NCI-H82 treated with DMSO at 0.1 percent for 48 hours (cell line): ENCODE measurements around the gene WBP1.
"Not testable (repeated sequence)": the region's sequence is repeated elsewhere in the genome, so short reads cannot be mapped to it uniquely, and the experiment has no call there.

Experiments
- DNase-seq: peaks from one replicate; lab custom pipeline; 2025; ENCODE audit not compliant: unreplicated experiment; lab: John Stamatoyannopoulos, UW

Gene WBP1

DNA sequence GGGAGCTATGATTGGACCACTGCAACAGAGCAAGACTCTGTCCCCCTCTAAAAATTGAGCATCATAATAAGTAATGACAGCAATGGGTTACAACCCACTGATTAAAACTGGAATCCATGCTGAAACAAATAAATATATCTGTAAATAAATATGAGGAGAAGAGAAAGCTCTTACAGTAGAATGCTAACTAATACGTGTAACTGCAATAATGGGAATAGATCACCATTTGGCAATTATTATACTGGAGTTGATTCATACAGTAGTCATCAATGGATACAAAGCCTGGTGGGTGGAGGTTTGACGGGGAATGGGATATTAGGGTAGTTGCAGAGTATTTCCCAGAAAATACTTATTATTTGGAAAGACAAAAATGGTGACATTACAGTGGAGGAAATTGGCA is 9.5 kb upstream of the WBP1 start:
- no peak for DNase-seq

DNA sequence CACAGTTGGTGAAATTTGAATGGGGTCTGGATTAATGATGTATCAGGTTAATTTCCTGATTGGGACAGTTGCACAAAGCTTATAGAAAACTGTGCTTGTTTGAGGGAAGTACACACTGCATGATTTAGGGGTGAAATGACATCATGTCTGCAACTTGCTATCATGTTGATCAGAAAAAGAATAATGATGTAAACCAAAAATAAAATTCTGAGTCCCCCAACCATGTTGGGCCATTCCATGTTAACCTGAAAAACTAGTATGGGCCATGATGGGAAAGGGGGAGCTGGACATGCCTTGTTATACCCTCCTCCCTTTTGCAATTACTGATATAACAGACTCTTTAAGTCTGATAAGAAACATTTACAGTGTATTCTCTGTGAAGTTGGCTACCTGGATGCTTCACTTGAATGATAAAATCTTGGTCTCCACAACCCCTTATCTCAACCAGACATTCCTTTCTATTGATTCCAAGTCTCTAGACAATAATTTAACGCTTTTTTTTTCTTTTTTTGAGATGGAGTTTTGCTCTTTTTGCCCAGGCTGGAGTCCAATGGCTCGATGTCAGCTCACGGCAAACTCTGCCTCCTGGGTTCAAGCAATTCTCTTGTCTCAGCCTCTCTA is 7.6 kb upstream of the WBP1 start:
- DNase-seq = no peak

DNA sequence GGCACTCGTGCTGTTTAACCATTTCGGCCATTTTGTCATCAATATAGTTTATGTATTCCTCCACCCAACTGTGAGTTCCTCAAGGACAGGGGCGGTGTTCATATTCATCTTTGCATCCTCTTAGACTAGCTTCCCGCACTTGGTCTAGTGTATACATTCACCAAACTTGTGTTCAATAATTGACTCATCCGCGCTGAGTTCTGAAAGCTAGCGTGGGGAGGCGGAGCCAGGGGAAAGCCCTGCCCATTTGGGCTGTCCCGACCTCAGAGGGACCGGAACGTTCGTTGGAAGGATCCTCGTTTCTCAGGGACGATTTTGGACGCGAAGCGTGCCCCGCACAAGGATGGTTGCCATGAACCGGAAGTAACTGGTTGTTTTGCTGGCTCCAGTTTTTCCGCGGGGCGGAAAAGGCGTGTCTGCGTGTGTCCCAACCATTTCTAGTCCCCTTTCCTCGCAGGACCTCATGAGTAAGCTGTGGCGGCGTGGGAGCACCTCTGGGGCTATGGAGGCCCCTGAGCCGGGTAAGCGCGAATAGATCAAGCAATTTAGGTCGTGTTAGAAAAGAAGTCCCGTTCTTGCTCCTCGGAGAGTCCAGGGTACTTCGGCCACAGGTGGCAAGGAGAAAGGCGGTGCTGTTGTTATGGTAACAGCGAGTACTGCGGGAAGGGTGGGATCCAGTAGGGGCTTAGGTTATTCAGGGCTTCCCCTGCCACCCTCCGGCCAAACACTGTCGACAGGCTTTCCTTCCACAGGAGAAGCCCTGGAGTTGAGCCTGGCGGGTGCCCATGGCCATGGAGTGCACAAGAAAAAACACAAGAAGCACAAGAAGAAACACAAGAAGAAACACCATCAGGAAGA is 3.4 kb upstream of the WBP1 start, which contains the start of gene INO80B:
Gene INO80B (plus strand): TSS at position 434 of the 858 bp plus-strand sequence. CDS start 30 bp downstream, at position 464.
- DNase-seq = peak; percentile 98

DNA sequence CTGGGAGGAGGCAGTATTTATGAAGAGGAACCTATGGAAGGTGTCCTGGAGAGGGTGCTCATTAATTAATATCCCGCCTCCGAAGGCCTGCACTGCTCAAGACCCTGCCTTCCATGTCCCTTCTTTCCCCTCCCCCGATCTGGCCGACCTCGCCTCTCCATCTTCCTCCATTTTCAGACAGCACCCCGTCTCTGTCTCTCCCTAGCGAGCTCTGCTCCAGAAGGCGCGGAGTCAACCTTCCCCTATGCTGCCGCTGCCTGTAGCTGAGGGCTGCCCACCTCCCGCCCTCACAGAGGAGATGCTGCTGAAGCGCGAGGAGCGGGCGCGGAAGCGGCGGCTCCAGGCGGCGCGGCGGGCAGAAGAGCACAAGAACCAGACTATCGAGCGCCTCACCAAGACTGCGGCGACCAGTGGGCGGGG is 1.1 kb upstream of the WBP1 start:
- no peak for DNase-seq

DNA sequence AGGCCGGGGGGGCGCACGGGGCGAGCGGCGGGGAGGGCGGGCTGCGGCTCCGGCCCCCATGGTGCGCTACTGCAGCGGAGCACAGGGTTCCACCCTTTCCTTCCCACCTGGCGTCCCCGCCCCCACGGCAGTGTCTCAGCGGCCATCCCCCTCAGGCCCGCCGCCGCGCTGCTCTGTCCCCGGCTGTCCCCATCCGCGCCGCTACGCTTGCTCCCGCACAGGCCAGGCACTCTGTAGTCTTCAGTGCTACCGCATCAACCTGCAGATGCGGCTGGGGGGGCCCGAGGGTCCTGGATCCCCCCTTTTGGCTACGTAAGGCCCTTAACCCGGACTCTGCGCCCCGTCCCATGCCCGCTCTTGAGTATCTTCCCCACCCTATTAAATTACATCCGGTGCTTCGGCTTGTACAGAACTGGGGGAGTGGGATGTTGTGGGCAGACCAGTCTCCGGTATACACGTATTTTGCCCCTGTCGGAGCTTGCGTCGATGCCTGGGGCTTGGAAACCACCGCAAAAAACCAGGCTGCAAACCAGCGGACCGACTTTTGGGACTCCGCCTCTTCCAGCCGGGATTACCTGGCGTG is 598 bp upstream of the WBP1 start:
- peak; percentile 40 for DNase-seq

DNA sequence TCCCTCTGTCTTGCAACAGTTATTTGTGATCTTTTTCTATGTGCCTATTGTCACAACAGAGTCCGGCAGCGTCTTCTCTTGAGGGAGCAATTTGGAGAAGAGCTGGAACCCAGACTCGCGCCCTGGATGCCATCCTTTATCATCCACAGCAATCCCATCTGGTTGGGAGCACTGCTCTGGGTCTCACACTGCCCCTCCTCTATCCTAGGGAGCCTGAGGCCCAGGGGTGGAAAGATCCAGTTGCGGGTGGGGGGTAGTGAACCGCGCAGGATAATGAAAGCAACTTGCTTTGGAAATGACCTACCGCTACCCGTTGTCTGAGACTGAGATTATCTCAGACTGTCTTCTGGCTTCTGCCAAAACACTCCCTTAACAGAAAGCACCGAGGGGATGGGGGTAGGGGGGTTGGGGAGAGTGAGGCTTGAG is 713 bp downstream of the WBP1 start:
- DNase-seq = no peak

DNA sequence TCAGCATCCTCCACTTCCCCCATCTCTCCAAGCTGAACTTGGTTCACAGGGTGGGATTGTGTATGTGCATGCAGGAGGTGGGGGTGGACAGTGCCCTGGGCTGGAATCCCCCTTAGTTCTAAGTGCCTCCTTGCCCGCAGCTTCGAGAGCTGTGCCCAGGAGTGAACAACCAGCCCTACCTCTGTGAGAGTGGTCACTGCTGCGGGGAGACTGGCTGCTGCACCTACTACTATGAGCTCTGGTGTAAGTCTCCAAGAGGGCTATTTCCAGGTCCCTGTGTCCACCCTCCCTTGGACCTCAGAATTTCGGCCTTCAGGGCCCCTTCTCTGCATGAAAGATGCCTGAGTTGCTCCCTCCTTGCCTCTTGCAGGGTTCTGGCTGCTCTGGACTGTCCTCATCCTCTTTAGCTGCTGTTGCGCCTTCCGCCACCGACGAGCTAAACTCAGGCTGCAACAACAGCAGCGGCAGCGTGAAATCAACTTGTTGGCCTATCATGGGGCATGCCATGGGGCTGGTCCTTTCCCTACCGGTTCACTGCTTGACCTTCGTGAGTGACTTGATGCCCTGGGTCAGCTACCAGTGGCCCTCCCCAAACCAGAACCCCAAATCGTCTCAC is 1.4 kb downstream of the WBP1 start:
- not testable (repeated sequence) for DNase-seq

DNA sequence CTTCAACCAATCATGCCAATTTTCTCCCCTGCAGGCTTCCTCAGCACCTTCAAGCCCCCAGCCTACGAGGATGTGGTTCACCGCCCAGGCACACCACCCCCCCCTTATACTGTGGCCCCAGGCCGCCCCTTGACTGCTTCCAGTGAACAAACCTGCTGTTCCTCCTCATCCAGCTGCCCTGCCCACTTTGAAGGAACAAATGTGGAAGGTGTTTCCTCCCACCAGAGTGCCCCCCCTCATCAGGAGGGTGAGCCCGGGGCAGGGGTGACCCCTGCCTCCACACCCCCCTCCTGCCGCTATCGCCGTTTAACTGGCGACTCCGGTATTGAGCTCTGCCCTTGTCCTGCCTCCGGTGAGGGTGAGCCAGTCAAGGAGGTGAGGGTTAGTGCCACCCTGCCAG is 1.9 kb downstream of the WBP1 start:
- not testable (repeated sequence) for DNase-seq

DNA sequence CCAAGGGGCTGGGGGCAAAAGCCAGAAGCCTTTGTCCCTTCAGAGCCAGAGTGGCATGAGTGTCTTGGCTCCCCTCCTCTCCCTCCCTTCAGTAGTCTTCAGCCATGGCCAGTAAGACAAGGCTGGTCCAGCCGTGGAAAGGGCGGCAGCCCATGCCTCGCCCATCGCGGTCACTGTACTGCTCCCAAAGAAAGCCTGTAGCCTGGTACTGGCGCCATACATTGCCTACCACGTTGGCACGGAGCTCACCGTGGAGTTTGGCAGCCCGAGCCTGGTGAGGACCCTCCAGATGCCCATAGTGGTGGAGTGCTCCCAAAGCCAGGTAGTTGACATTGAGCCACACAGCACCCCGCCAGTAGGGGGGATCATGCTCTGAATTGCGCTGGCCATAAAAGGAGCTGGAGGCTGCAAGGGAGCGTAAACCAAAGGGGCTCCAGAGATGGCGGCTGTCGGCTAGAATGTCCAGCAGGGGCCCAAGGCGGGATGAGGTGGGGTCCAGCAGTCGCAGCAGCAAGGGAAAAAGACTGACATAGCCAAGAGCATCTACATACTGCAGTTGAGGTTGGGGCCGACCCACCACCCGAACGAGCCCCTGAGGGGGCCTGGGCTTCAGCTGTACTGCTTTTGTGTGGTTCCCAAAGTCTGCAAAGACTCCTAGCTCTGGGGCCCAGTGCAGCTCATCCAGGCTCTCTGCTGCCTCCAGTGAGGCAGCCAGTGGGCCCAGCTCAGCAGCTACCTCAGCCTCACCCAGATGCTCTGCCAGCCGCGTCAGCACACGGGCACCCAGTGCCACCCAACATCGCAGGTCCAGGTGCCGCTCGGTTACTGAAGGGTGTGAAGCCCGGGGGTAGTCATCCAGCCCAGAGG is 3.2 kb downstream of the WBP1 start:
- no peak for DNase-seq

DNA sequence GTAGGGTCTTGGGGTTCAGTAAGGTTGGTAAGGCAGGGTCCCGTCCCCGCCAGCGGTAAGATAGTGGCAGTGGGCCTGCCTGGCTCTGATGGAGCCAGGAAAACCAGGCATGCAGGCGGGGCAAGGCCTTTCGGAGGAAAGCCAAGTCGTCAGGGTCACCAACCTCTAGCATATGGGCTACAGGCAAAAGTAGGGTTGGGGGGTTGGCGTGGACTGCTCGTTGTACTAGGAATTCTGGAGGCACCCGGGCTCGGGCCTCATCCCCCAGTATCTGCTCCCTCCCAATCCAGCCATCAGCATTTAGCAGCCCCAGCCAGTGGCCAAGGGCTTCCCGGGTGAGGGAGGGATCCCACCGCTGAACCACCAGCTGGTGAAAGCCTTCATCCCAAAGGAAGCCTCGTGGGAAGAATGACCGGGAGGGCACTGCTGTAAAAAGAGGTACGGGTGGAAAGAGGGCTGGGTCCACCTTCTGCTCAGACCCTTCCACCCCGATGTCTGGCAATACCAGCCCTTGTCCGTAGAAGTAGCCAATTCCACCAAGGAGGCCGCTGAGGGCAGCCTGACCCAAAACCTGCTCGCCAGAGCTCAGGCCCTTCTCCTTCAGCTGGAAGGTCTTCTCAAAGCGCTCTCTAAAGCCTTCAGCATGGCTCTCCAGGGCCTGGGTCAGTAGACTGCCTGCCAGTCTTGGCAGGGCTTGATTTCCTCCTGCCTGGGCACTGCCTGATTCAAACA is 4.0 kb downstream of the WBP1 start:
- DNase-seq = no peak

DNA sequence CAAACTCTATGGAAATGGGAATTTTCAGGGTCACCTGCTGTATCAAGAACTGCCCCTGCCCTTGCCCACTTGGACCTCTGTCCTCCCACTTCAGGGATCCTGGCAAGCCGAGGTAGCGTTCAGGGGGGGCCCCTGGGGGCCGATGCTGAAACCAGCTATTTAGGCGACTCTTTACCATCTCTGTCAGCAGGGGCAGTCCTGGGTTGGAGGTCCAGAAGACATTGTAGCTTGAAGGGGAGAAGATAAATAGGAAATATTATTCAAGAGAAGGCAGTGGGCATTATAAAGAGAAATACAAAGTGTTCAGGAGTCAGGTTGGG is 4.5 kb downstream of the WBP1 start:
- no peak for DNase-seq

DNA sequence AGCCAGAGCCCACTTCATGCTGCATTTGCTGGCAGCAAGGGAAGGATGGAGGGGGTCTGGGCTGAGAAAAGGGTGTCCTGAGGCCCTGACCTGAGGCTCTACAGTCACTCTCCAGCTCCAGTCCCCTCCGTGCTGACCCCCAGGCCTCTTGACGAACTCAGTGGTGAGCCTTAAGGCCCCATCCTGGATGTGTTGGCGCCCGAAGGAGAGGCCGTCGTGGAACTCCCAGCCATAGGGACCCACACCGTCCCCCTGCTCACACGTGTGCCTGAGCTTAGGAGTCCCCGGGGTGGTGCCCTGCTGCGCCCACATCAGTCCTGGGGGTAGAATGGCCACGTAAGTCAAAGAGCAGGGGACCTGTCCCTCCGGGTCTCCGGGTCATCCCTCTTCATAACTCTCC is 6.2 kb downstream of the WBP1 start:
- DNase-seq = no peak

DNA sequence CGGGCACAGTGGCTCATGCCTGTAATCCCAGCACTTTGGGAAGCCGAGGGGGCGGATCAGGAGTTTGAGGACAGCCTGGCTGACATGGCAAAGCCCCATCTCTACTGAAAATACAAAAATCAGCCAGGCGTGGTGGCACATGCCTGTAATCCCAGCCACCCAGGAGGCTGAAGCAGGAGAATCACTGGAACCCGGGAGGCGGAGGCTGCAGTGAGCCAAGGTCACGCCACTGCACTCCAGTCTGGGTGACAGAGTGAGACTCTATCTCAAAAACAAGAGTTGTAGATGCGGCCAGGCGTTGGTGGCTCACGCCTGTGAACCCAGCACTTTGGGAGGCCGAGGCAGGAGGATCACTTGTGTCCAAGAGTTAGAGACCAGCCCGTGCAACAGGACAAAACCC is 12.5 kb downstream of the WBP1 start:
- DNase-seq = not testable (repeated sequence)

DNA sequence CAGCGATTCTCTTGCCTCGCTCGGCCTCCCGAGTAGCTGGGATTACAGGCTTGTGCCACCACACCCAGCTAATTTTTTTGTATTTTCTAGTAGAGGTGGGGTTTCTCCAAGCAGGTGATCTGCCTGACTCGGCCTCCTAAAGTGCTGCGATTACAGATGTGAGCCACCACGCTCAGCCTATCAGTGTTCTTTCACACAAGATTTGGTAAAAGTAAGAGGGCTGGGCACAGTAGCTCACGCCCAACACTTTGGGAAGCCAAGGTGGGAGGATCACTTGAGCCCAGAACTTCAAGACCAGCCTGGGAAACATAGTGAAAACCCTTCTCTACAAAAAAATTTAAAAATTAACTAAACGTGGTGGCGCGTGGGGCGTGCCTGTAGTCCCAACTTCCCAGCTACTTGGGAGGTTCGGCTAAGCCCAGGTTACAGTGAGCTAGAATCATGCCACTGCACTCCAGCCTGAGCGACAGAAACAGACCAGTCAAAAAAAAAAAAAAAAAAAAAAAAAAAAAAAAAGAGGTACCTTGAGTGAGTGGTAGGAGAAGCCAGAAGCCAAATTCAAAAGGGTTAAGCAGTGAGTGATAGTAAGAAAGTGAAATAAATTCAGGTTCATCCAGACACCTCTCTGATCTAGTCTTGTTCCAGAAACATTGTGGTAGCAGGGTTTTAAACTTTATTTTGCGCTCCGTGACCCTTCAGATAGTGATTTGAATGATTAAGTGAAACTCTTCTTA is 13.3 kb downstream of the WBP1 start:
- no peak for DNase-seq

DNA sequence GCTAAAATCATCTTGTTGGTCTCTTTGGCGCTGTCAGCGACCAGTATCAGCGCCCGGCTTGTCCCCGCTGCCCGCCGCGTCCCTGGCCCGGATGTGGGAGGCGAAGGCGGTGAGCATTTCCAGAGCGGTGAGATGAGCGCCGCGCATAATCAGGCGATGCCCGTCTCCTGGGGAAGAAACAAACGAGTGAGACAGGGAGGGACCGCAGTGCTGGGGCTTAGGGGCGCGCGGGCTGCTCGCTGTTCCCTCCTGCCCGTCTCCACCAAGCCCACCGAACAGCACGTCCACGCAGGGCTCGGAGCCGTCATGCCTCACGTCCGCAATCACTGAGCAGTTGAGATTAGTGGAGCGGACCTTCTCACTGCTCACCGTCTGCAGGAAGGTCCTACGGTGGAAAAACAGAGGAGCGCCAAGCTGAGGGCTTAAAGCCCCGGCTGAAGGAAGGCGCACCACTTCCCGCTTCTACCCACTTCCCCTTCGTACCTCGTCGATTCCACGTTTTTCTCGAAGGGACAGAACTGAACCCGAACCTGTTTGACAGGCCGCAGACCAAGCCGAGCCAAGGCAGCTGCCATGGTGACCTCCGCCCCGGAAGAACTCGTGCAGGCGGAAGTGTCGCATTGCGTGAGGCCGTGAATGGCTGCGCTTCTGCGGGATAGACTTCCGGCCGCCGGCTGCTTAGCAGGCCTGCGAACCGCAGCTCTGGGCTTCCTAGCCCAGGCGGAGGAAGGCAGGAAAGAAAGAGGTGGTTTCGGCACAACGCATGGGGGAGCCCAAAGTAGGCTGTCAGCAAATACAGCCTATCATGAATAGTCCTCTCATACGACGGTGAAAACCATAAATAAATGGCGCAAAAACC is 14.1 kb downstream of the WBP1 start, which contains the start of gene MRPL53:
Gene MRPL53 (minus strand): TSS at position 595 of the 859 bp plus-strand sequence. CDS start 20 bp downstream, at position 575.
- DNase-seq = peak; percentile 73

DNA sequence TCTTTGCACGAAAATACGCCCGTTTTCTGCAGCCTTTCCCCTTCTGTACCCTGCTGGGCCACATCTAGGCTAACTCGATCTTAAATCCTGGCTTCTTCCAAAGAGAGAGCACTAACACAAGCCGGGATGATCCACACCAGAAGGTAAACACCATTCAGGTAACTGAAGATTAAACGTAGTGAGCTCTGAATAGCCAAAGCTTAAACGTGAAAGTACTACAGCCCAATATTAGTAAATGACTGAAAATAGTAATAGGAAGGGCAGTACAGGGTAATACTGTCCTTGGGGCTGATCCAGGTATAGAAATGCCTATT is 14.7 kb downstream of the WBP1 start:
- DNase-seq = no peak

DNA sequence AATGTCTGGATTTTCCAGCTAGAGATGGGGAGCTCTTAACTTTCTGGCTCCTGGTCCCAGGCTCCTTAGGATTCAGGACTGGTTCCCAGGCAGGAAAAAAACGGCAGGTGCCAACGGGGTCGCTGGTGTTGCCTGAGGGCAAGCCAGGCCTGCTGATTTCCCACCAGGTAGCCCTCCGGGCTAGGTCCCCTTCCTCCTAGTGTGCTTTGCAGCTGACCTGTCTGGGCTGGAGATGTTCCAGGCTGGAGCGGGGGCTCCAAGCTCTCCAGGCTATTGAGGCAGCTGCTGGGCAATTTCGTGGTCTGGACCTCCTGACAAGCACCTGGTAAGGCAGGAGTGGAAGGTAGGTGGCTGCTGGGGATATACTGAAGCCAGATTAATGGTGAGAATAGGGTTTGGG is 16.2 kb downstream of the WBP1 start:
- no peak for DNase-seq

DNA sequence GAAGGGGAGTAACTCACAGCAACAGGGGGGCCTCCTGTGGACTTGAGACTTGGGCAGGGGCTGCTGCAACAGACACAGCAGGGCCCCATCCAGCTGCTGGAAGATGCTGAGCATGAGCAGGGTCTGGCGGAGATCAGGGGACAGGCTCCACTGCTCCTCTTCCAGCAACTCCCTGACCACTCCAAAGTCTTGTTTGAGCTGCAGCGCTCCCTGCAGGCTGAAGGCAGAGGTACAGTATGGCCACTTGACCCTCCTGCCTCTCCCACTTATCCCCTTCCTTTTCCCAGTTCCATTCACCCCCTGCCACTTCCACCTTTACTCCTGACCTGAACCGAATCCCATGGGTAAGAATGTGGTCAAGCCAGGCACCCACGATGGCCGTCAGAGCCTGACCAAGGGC is 16.7 kb downstream of the WBP1 start:
- DNase-seq = no peak

DNA sequence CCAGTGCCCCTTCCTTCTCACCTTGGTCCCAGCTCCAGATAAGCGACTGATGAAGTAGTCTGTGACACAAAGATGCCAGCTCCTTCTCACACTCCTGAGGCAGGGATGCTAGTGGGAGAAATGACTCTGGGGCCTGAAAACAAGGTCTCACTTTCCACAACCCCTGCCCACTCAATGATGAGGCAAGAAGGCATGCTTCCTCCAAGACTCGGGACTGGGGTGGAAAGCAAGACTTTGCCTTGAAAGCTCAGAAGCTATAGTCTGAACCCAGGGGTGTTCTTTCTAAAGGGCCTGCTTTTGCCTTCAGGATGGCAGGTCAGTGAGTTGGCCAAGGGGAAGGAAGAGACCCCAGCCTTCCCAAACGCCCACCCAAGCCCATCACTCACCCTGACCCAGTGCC is 23.2 kb downstream of the WBP1 start:
- DNase-seq = no peak
